NT2/D1 (cell line): ENCODE data around the gene RAB40C.

Experiments used
- DNase-seq: peaks from one replicate; pipeline ENCODE4 v3.0.0-alpha.2; 2011; ENCODE audit warnings: low read depth, low spot score
- H3K27me3 ChIP-seq: 2 replicates; pipeline ENCODE4 v1.6.0; 2011; ENCODE audit warnings: mild to moderate bottlenecking; ENCODE audit not compliant: insufficient read length, insufficient read depth
- H3K36me3 ChIP-seq: 2 replicates; pipeline ENCODE4 v1.6.1; 2011; ENCODE audit warnings: mild to moderate bottlenecking, low read length, mixed read lengths; ENCODE audit not compliant: insufficient read depth, insufficient read length
- H3K4me1 ChIP-seq: 2 replicates; pipeline ENCODE4 v1.5.1; 2011; ENCODE audit not compliant: insufficient read depth, insufficient read length
- H3K4me3 ChIP-seq: 2 replicates; pipeline ENCODE4 v1.5.1; 2011; ENCODE audit warnings: low read depth; ENCODE audit not compliant: insufficient read length
- H3K9ac ChIP-seq: 2 replicates; pipeline ENCODE4 v1.6.0; 2011; ENCODE audit warnings: low read depth; ENCODE audit not compliant: insufficient read length
- H3K9me3 ChIP-seq: 2 replicates; pipeline ENCODE4 v1.5.1; 2011; ENCODE audit warnings: mild to moderate bottlenecking, low read length; ENCODE audit not compliant: insufficient read depth
- SUZ12 ChIP-seq: IDR thresholded peaks from 2 replicates; pipeline ENCODE4 v1.6.1; 2011; ENCODE audit not compliant: insufficient read length, insufficient read depth; ENCODE audit errors: extremely low read depth
- YY1 ChIP-seq: IDR thresholded peaks from 2 replicates; pipeline ENCODE4 v1.6.1; 2011; ENCODE audit not compliant: insufficient read length, insufficient read depth
- ZNF274 ChIP-seq: IDR thresholded peaks from 2 replicates; pipeline ENCODE4 v1.6.1; 2011; ENCODE audit warnings: mild to moderate bottlenecking, low read depth, low read length

The RAB40C gene

DNA sequence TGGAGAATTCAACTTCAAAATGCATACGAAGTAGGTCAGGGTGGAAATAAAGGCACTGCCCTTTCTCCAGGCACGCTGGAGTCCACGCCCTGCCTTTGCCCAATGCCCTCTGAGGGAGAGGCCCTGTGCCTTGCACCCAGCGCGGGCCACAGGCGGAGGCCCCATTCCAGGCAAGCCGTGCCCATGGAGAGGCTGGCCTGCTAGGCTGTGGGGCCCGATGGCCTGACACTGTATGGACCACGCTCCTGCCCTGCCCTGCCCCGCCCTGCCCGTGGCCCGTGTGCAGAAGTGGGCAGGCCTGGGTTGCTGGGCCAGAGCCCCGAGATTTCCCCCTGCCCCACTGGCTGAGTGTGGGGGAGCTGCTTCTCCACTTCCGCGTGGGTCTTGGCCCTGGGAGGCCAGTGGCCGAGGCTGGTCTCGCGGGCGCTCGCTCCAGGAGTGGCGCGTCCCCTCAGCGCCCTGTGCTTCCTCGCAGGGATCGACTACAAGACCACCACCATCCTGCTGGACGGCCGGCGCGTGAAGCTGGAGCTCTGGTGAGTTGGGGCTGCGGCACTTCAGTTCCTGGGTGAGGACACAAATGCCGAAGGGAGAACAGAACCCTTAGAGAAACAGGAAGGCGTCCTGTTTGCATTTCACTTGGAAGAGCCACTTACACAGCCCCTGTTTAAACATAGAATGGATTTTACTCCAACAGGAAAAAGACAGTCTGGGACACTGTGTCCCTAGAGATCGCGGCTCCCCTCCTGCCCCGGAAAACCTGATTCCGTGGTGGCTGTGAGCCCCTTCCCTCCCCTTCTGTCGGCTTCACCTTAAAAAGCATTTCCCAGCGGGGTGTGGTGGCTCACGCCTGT, 27.1 kb downstream of the RAB40C start:
- no peak for DNase-seq
- H3K9ac ChIP-seq = no peak overlapping the region
- no peak overlapping the region for H3K4me3 ChIP-seq
- peaks cover 6% of the 10 kb centered on the region for H3K4me1 ChIP-seq
- no peaks in the 10 kb centered on the region for H3K27me3 ChIP-seq
- H3K36me3 ChIP-seq = peaks cover 8% of the 10 kb centered on the region
- TF ChIP-seq YY1 = no peak
- no peak for TF ChIP-seq ZNF274
- TF ChIP-seq SUZ12 = no peak
- peaks cover 6% of the 10 kb centered on the region; the same call in 1 of the 2 replicates for H3K9me3 ChIP-seq

GRCh38 chr16:617855-618254, 28.0 kb downstream of the RAB40C start:
- peaks cover 8% of the 10 kb centered on the region for H3K36me3 ChIP-seq
- no peak for DNase-seq
- peaks cover 12% of the 10 kb centered on the region for H3K4me1 ChIP-seq
- TF ChIP-seq YY1 = no peak
- TF ChIP-seq ZNF274 = no peak
- TF ChIP-seq SUZ12 = no peak
- H3K27me3 ChIP-seq = no peaks in the 10 kb centered on the region
- no peak overlapping the region for H3K9ac ChIP-seq
- H3K4me3 ChIP-seq = no peak overlapping the region
- H3K9me3 ChIP-seq = peaks cover 6% of the 10 kb centered on the region; the same call in 1 of the 2 replicates

DNA sequence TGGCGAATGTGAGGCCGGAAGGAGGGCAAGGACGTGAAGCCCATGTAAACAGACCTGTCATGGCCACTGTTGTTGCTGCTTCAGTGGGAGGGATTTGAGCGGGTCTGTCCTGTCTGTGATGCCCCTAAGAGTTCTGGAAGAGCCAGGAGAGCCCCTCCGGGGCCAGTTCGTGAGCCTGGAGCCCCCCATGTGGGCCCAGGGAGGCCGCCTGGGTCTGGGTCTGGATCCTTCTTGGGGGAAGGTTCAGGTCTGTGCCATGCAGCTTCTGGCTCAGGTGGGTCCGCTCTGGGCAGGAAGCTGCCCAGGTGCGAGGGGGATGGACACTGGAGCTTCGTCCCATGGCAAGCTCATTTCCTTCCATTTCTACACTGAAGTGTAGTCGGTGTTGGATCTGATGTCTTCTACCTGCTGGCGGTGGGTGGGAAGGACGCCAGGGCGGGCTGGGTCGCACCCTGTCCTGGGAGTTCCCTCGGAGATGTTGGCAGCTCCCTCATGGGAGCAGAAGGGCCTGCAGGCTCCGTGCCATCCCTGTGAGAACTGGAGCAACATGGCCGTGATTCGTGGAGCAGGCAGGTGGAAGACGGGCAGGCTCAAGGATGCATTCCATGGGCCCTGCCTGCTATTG, 29.7 kb downstream of the RAB40C start:
- no peaks in the 10 kb centered on the region for H3K9me3 ChIP-seq
- DNase-seq = no peak
- peaks cover 22% of the 10 kb centered on the region for H3K4me1 ChIP-seq
- no peaks in the 10 kb centered on the region for H3K27me3 ChIP-seq
- peaks cover 3% of the 10 kb centered on the region for H3K36me3 ChIP-seq
- no peak overlapping the region for H3K4me3 ChIP-seq
- TF ChIP-seq SUZ12 = no peak
- TF ChIP-seq YY1 = no peak
- no peak for TF ChIP-seq ZNF274
- no peak overlapping the region for H3K9ac ChIP-seq

DNA sequence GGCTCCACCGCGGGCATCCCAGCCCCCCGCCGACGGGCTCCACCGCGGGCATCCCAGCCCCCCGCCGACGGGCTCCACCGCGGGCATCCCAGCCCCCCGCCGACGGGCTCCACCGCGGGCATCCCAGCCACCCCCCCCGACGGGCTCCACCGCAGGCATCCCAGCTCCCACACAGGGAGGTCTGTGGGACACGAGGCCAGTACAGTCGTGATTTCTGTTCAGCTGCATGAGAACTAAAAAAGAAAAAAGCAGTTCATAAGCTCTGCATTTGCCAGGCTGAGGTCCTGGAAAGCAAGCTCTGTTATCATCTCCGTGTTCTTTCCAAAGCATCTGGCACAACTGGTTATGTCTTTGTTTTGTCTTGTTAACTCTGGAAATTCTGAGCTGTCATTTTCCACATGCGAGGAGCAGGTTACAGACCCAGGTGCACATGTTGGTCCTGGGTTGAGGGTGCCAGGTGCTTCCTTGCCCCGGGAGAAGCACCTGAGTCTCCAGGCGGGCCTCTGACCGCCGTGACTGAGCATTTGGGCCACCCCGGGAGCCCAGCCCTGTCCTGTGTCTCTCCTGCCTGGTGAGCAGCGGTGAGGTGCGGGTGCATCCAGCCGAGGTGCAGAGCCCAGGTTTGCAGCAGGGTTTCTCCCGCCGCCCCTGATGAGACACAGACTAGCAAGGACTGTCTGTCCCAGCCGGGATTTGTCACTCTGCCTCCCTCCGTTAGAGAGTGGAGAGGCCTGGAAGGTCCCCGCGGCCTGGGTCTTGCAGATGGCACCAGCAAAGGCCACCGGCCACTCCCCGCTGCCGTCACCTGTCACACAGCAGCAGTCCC, 31.0 kb downstream of the RAB40C start:
- Histone ChIP-seq H3K4me3 (no peak overlapping the region), H3K27me3 (no peaks in the 10 kb centered on the region), H3K9ac (no peak overlapping the region), H3K9me3 (no peaks in the 10 kb centered on the region), H3K4me1 (peaks cover 32% of the 10 kb centered on the region), H3K36me3 (peaks cover 8% of the 10 kb centered on the region)
- no peak for DNase-seq
- TF ChIP-seq ZNF274 (no peak), YY1 (no peak), SUZ12 (no peak)

- H3K4me3 ChIP-seq = no peak overlapping the region
- TF ChIP-seq ZNF274 = no peak
- no peak for TF ChIP-seq SUZ12
- no peak for TF ChIP-seq YY1
- H3K27me3 ChIP-seq = no peaks in the 10 kb centered on the region
- peaks cover 13% of the 10 kb centered on the region for H3K36me3 ChIP-seq
- no peaks in the 10 kb centered on the region for H3K9me3 ChIP-seq
- H3K4me1 ChIP-seq = peaks cover 36% of the 10 kb centered on the region
- DNase-seq = no peak
- H3K9ac ChIP-seq = no peak overlapping the region
Observed at GRCh38 chr16:621526-622105, 31.8 kb downstream of the RAB40C start.

- Histone ChIP-seq H3K4me3 (no peak overlapping the region), H3K27me3 (no peaks in the 10 kb centered on the region), H3K9me3 (no peaks in the 10 kb centered on the region), H3K36me3 (peaks cover 18% of the 10 kb centered on the region), H3K4me1 (peaks cover 44% of the 10 kb centered on the region), H3K9ac (peak overlapping the region; percentile 21)
- no peak for TF ChIP-seq ZNF274
- no peak for TF ChIP-seq SUZ12
- no peak for TF ChIP-seq YY1
- DNase-seq = no peak
Observed at GRCh38 chr16:622920-623280, 33.0 kb downstream of the RAB40C start.
